ENCODE results near the gene TNK2. TPM values are rescaled to one million over a fixed set of nuclear protein-coding genes. Genes with fewer than 3 reads are reported as not detected.
"Not testable (repeated sequence)": the region's sequence is repeated elsewhere in the genome, so short reads cannot be mapped to it uniquely, and the experiment has no call there.

Gene TNK2
- total and polyA plus RNA-seq, 8 donors: 21.0 to 91.2 (median 25.0) TPM

DNA sequence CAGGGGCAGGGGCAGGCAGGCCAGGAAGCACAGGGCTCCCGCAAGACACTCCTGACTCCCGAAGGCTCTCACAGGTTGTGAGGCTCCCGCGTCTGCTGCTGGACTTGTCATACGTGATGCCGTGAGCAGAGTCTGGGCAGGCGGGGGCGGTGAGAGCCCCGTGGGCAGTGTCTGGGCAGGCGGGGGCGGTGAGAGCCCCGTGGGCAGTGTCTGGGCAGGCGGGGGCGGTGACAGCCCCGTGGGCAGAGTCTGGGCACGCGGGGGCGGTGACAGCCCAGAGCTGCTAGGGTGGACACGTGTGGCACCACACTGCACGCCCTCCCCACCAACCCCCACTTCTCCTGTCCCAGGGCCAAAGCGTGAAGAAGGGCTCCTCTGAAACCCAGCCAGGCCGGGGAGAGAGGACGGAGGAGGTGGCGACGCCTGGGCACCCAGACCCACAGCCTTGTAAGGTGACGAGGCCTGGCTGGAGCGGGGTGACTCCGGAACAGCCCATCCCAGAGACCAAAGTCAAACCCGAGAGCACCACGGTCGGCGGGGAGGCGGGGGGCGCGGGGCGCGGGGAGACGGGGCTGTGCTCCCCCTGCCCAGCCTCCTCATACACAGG is 35.0 kb downstream of the TNK2 start:
- no peak overlapping the region for H3K4me3 ChIP-seq
- 88 to 89% methylated on average over 38 of the region's 38 CpGs for WGBS, 2 donors
- DNase-seq: peak in 3 of 6 donors; percentile 24 to 59 (median 53)

DNA sequence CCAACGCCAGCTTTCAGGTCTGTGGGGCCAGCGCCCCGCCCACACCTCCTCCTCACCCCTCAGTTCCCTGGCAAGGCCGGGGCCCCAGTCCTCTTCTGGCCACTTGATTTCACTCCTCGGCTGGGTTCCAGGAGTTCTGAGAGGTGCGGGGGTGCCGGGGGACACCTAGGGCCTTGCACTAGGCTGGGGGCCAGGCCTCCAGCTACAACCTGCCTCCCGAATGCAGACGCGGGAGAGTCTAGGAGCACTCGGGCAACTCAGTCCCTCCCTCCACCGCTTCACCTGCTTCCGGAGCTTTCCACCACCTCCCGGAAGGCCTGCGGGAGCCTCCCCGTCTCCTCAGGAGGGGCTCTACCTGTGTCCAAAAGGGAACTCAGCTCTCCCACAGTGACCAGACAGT is 35.6 kb downstream of the TNK2 start:
- Histone ChIP-seq H3K27me3 (no peaks in the 10 kb centered on the region), H3K4me3 (no peak overlapping the region), H3K9me3 (no peaks in the 10 kb centered on the region), H3K27ac (no peak overlapping the region), H3K36me3 (no peaks in the 10 kb centered on the region), H3K4me1 (no peaks in the 10 kb centered on the region)
- 94% methylated on average over 16 of the region's 16 CpGs for WGBS, 2 donors
- DNase-seq (no peak), ATAC-seq (no peak), FAIRE-seq (no peak)
- intact Hi-C loops (cut with DNase I): no loop called here
- TF ChIP-seq, protein P1, sequence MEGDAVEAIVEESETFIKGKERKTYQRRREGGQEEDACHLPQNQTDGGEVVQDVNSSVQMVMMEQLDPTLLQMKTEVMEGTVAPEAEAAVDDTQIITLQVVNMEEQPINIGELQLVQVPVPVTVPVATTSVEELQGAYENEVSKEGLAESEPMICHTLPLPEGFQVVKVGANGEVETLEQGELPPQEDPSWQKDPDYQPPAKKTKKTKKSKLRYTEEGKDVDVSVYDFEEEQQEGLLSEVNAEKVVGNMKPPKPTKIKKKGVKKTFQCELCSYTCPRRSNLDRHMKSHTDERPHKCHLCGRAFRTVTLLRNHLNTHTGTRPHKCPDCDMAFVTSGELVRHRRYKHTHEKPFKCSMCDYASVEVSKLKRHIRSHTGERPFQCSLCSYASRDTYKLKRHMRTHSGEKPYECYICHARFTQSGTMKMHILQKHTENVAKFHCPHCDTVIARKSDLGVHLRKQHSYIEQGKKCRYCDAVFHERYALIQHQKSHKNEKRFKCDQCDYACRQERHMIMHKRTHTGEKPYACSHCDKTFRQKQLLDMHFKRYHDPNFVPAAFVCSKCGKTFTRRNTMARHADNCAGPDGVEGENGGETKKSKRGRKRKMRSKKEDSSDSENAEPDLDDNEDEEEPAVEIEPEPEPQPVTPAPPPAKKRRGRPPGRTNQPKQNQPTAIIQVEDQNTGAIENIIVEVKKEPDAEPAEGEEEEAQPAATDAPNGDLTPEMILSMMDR (IDR thresholded peaks at IDR 0.05): no peak

More for the DNA sequence above, 35.0 kb downstream of the TNK2 start:
- intact Hi-C loops (cut with DNase I): no loop called here
- H3K9me3 ChIP-seq: no peaks in the 10 kb centered on the region
- H3K4me1 ChIP-seq: no peaks in the 10 kb centered on the region
- ATAC-seq: no peak
- FAIRE-seq: no peak
- no peaks in the 10 kb centered on the region for H3K27me3 ChIP-seq
- no peaks in the 10 kb centered on the region for H3K36me3 ChIP-seq
- TF ChIP-seq, protein P1 (IDR thresholded peaks at IDR 0.05): no peak
- H3K27ac ChIP-seq: no peak overlapping the region

DNA sequence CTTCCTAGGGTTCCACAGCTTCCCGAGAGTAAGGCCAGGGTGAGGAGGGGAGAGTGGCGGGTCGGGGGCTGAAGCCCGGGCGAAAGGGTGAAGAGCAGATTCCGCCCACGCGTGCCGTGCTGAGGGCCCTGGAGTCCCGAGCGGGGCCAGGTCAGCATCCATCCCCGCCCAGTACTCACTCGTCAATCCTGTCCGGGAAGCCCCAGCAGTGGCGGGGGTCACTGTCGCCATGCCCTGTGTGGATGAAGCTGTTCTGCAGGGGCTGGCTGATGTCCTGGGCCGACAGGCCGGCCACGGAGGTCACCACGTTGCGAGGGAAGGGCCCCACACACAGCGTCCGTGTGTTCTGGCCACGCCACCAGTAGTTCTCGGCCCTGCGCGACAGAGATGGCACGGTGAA is 36.3 kb downstream of the TNK2 start:
- DNase-seq: no peak

DNA sequence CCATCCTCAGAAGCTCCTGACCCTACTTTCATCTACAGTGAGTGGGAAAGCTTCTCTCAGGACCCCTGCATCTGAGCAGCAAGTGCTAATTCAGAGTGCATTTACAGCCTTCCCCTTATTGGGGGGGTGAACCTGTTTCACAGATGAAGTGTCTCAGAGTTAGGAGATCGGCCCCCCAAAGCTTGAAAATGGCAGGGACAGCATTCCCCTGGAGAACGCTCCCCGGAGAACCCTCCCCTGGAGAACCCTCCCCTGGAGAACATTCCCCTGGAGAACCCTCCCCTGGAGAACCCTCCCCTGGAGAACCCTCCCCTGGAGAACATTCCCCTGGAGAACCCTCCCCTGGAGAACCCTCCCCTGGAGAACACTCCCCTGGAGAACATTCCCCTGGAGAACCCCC is 36.7 kb downstream of the TNK2 start:
- H3K4me1 ChIP-seq; H3K27me3 ChIP-seq; DNase-seq; H3K36me3 ChIP-seq; ATAC-seq; H3K9me3 ChIP-seq; H3K27ac ChIP-seq; H3K4me3 ChIP-seq; FAIRE-seq; intact Hi-C loops (cut with DNase I): not testable (repeated sequence)
- 92 to 98% methylated on average over 3 of the region's 3 CpGs for WGBS, 2 donors

More for the DNA sequence above, 36.3 kb downstream of the TNK2 start:
- TF ChIP-seq, protein P1 (IDR thresholded peaks at IDR 0.05): no peak
- no peaks in the 10 kb centered on the region for H3K9me3 ChIP-seq
- H3K4me3 ChIP-seq: no peak overlapping the region
- ATAC-seq (no peak), FAIRE-seq (no peak)
- intact Hi-C loops (cut with DNase I): no loop called here
- no peaks in the 10 kb centered on the region for H3K4me1 ChIP-seq
- 93 to 94% methylated on average over 23 to 28 of the region's 28 CpGs for WGBS, 2 donors
- H3K27ac ChIP-seq: no peak overlapping the region
- H3K36me3 ChIP-seq: no peaks in the 10 kb centered on the region
- H3K27me3 ChIP-seq: no peaks in the 10 kb centered on the region

DNA sequence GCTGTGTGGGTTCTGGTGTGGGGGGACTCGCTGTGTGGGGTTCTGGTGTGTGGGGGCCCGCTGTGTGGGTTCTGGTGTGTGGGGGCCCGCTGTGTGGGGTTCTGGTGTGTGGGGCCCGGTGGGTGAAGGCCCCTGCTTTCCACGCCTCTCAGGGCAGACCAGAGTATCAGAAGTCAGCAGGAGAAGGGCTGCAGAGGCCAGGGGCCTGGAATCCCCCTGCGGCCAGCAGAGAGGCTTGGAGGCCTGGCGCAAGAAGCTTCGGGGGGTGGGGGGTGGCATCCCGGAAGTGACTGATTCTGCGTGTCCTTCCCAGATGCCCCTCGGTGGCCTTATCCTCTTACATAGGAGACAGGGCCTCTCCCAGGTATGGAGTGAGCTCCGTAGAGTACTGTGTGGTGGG is 37.4 kb downstream of the TNK2 start:
- DNase-seq (no peak), FAIRE-seq (no peak), ATAC-seq (no peak)
- Histone ChIP-seq H3K36me3 (no peaks in the 10 kb centered on the region), H3K4me3 (no peak overlapping the region), H3K4me1 (no peaks in the 10 kb centered on the region), H3K9me3 (no peaks in the 10 kb centered on the region), H3K27me3 (no peaks in the 10 kb centered on the region), H3K27ac (no peak overlapping the region)
- TF ChIP-seq, protein P1 (IDR thresholded peaks at IDR 0.05): no peak
- 92 to 94% methylated on average over 12 of the region's 12 CpGs for WGBS, 2 donors
- intact Hi-C loops (cut with DNase I): no loop called here

All from pancreas (tissue), 10 donors.